Gastroesophageal sphincter (tissue), 3 donors: ENCODE results near the gene UGT1A8.

Experiments used
- POLR2A ChIP-seq, 2 donors: fragments of 450-650 bp; IDR thresholded peaks; one replicate each; pipeline ENCODE4 v1.6.1; 2017; ENCODE audit warnings: antibody characterized with exemption in 2 of 2, mild to moderate bottlenecking in 2 of 2, moderate library complexity in 1 of 2
- POLR2AphosphoS5 ChIP-seq: sonication (generic); formaldehyde crosslinking; IDR thresholded peaks from one replicate; pipeline ENCODE4 v1.6.1; 2017; ENCODE audit warnings: antibody characterized with exemption
- TF ChIP-seq, protein P1 (sequence below), 4 experiments: fragments of 200-600 bp in 2 of 4; fragments of 450-650 bp in 2 of 4; sonication (generic) in 1 of 4; IDR thresholded peaks; one replicate each; pipeline ENCODE4 v1.5.1; 2017 to 2019; ENCODE audit warnings: antibody characterized with exemption in 4 of 4, mild to moderate bottlenecking in 2 of 4, moderate library complexity in 2 of 4

DNA sequence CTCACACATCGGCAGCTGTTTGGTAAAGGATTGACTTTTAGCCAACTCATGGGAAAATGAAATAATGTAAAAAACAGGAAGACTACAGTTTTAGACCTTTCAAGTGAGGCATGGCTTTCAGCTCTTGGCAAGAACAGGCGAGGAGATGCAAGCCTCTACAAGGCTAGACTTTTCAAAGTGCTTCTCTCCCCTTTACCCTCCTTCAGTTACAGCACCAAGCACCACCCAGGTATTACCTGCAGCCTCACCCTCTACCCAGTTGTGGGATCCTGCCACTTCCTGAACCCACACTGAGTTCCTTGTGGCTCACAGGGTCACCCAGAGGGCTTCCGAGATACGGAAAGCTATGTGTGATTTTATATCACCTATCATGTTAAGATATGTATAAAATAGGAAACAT lies 33.5 kb downstream of the UGT1A8 start:
- TF ChIP-seq, protein P1, sequence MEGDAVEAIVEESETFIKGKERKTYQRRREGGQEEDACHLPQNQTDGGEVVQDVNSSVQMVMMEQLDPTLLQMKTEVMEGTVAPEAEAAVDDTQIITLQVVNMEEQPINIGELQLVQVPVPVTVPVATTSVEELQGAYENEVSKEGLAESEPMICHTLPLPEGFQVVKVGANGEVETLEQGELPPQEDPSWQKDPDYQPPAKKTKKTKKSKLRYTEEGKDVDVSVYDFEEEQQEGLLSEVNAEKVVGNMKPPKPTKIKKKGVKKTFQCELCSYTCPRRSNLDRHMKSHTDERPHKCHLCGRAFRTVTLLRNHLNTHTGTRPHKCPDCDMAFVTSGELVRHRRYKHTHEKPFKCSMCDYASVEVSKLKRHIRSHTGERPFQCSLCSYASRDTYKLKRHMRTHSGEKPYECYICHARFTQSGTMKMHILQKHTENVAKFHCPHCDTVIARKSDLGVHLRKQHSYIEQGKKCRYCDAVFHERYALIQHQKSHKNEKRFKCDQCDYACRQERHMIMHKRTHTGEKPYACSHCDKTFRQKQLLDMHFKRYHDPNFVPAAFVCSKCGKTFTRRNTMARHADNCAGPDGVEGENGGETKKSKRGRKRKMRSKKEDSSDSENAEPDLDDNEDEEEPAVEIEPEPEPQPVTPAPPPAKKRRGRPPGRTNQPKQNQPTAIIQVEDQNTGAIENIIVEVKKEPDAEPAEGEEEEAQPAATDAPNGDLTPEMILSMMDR (IDR thresholded peaks at IDR 0.05): no peak
- TF ChIP-seq POLR2A (IDR thresholded peaks at IDR 0.05): no peak
- TF ChIP-seq POLR2AphosphoS5: no peak
